GM23338 (cell line): ENCODE measurements around the gene MT1E. TPM values are rescaled to one million over a fixed set of nuclear protein-coding genes. Genes with fewer than 3 reads are reported as not detected.

ENCODE experiments used
- ATAC-seq: fragments of 200-7000 bp; cut with Tn5 transposase; 3 replicates; pipeline ENCODE4 v1.9.1; 2020
- DNase-seq: peaks from one replicate; pipeline ENCODE4 v3.0.0-alpha.2; 2015; ENCODE audit warnings: low spot score
- H2AFZ ChIP-seq: fragments of 200-600 bp; sonication (generic); 2 replicates; pipeline ENCODE4 v1.8.0; 2016; ENCODE audit warnings: antibody characterized with exemption, mild to moderate bottlenecking, moderate library complexity
- H3F3A ChIP-seq: fragments of 200-600 bp; sonication (generic); replicated peaks from 2 replicates; pipeline ENCODE4 v1.8.0; 2017; ENCODE audit warnings: antibody characterized with exemption, mixed run types, low read depth
- H3K27ac ChIP-seq: fragments of 200-600 bp; sonication (generic); 2 replicates; pipeline ENCODE4 v1.6.1; 2016; ENCODE audit warnings: low read depth
- H3K27me3 ChIP-seq: fragments of 200-600 bp; sonication (generic); 2 replicates; pipeline ENCODE4 v1.8.0; 2016; ENCODE audit warnings: mild to moderate bottlenecking, mixed run types, moderate library complexity; ENCODE audit not compliant: insufficient read depth
- H3K36me3 ChIP-seq: fragments of 200-600 bp; sonication (generic); 2 replicates; pipeline ENCODE4 v1.8.0; 2016; ENCODE audit warnings: mild to moderate bottlenecking; ENCODE audit not compliant: insufficient read depth
- H3K4me1 ChIP-seq: fragments of 200-600 bp; sonication (generic); 2 replicates; pipeline ENCODE4 v1.8.0; 2016; ENCODE audit warnings: mild to moderate bottlenecking, moderate library complexity; ENCODE audit not compliant: insufficient read depth
- H3K4me2 ChIP-seq: fragments of 200-600 bp; sonication (generic); 2 replicates; pipeline ENCODE4 v1.7.1; 2017; ENCODE audit warnings: mixed run types
- H3K4me3 ChIP-seq: fragments of 200-600 bp; sonication (generic); 2 replicates; pipeline ENCODE4 v1.6.1; 2016; ENCODE audit warnings: mixed run types
- H3K79me2 ChIP-seq: fragments of 200-600 bp; sonication (generic); replicated peaks from 2 replicates; pipeline ENCODE4 v1.8.0; 2017; ENCODE audit warnings: mild to moderate bottlenecking; ENCODE audit not compliant: insufficient read depth
- H3K9me2 ChIP-seq: fragments of 200-600 bp; sonication (generic); 2 replicates; pipeline ENCODE4 v1.8.0; 2017; ENCODE audit not compliant: insufficient read depth
- H4K20me1 ChIP-seq: fragments of 200-600 bp; sonication (generic); replicated peaks from 2 replicates; pipeline ENCODE4 v1.8.0; 2017; ENCODE audit warnings: mild to moderate bottlenecking; ENCODE audit not compliant: insufficient read depth
- H3K27ac Mint-ChIP-seq: 2 replicates; pipeline ENCODE4 v1.8.0; 2020; ENCODE audit warnings: inconsistent platforms, mild to moderate bottlenecking, moderate library complexity, mixed read lengths
- H3K27me3 Mint-ChIP-seq: 3 replicates; pipeline ENCODE4 v1.8.0; 2022; ENCODE audit warnings: low read depth, mild to moderate bottlenecking, moderate library complexity, mixed read lengths, inconsistent platforms; ENCODE audit not compliant: insufficient read depth, poor library complexity
- H3K36me3 Mint-ChIP-seq: 3 replicates; pipeline ENCODE4 v1.8.0; 2021; ENCODE audit warnings: low read depth, mild to moderate bottlenecking, inconsistent platforms, moderate library complexity, mixed read lengths
- H3K4me1 Mint-ChIP-seq: 3 replicates; pipeline ENCODE4 v1.8.0; 2020; ENCODE audit warnings: mild to moderate bottlenecking, inconsistent platforms, mixed read lengths
- H3K4me3 Mint-ChIP-seq: 3 replicates; pipeline ENCODE4 v1.8.0; 2021; ENCODE audit warnings: moderate library complexity, mild to moderate bottlenecking, inconsistent platforms, mixed read lengths
- H3K9me3 Mint-ChIP-seq: 3 replicates; pipeline ENCODE4 v1.8.0; 2020; ENCODE audit warnings: moderate library complexity, mild to moderate bottlenecking, inconsistent platforms, mixed read lengths
- CREB1 ChIP-seq: fragments of 250-450 bp; sonication (Bioruptor Pico); IDR thresholded peaks from 2 replicates; pipeline ENCODE4 v1.5.0; 2020; ENCODE audit warnings: low read depth, mild to moderate bottlenecking, moderate library complexity
- CTCF ChIP-seq, 2 experiments: fragments of 200-600 bp in 1 of 2; sonication (generic) in 1 of 2; conservative IDR thresholded peaks; 2 replicates each; pipeline versions ENCODE4 v1.5.1 to v1.6.1; 2016 to 2017; ENCODE audit warnings: antibody characterized with exemption in 2 of 2, low read depth in 2 of 2, mild to moderate bottlenecking in 2 of 2, moderate library complexity in 1 of 2
- ETS1 ChIP-seq: IDR thresholded peaks from 2 replicates; pipeline ENCODE4 v1.6.1; 2016; ENCODE audit warnings: antibody characterized with exemption
- EZH2 ChIP-seq: fragments of 200-600 bp; sonication (generic); IDR thresholded peaks from one replicate; pipeline ENCODE4 v1.8.0; 2017; ENCODE audit warnings: antibody characterized with exemption, mild to moderate bottlenecking, low read depth; ENCODE audit not compliant: unreplicated experiment
- EZH2phosphoT487 ChIP-seq: fragments of 200-600 bp; sonication (generic); IDR thresholded peaks from one replicate; pipeline ENCODE4 v1.8.1; 2018; ENCODE audit warnings: antibody characterized with exemption; ENCODE audit not compliant: unreplicated experiment
- JUNB ChIP-seq: IDR thresholded peaks from one replicate; pipeline ENCODE4 v1.6.1; 2016; ENCODE audit warnings: antibody characterized with exemption; ENCODE audit not compliant: unreplicated experiment
- NANOG ChIP-seq: IDR thresholded peaks from 2 replicates; pipeline ENCODE4 v1.6.1; 2016; ENCODE audit warnings: antibody characterized with exemption, borderline replicate concordance
- POLR2AphosphoS5 ChIP-seq: IDR thresholded peaks from 2 replicates; pipeline ENCODE4 v1.6.1; 2016; ENCODE audit warnings: antibody characterized with exemption, low read depth
- REST ChIP-seq: IDR thresholded peaks from one replicate; pipeline ENCODE4 v1.6.1; 2018; ENCODE audit warnings: antibody characterized with exemption; ENCODE audit not compliant: unreplicated experiment
- STAT1 ChIP-seq: IDR thresholded peaks from one replicate; pipeline ENCODE4 v1.6.1; 2016; ENCODE audit warnings: antibody characterized with exemption; ENCODE audit not compliant: unreplicated experiment
- ZNF114 ChIP-seq: fragments of 250-450 bp; sonication (Bioruptor Pico); IDR thresholded peaks from 2 replicates; pipeline ENCODE4 v1.5.0; 2020; ENCODE audit warnings: mild to moderate bottlenecking, moderate library complexity
- ZNF331 ChIP-seq: fragments of 250-450 bp; sonication (Bioruptor Pico); IDR thresholded peaks from 2 replicates; pipeline ENCODE4 v1.5.0; 2020; ENCODE audit warnings: low read depth, mild to moderate bottlenecking, moderate library complexity
- ZNF462 ChIP-seq: fragments of 250-450 bp; sonication (Bioruptor Pico); IDR thresholded peaks from 2 replicates; pipeline ENCODE4 v1.5.0; 2020; ENCODE audit warnings: mild to moderate bottlenecking, moderate library complexity
- polyA plus RNA-seq: library from polyadenylated mRNA; unstranded; fragments of >200 nt; fragmentation: Nextera tagmentation; extraction: Ambion mirVana; gene quantifications from 2 replicates; pipeline ENCODE4 v1.2.1, GENCODE V29; 2016
- total RNA-seq: library from RNA; depleted of rRNA; stranded (reverse); fragments of >200 nt; shearing (Covaris generic); gene quantifications from 2 replicates; pipeline ENCODE4 v1.2.3, GENCODE V29; 2014

Gene MT1E
- total and polyA plus RNA-seq, 2 experiments from 2014 or later = 31.0 to 121 TPM

GRCh38 chr16:56611281-56611833, 14.2 kb upstream of the MT1E start:
- Histone ChIP-seq H3K9me2 (no peaks in the 10 kb centered on the region), H3K4me1 (peaks cover 30% of the 10 kb centered on the region), H4K20me1 (no peaks in the 10 kb centered on the region), H3K27me3 (peaks cover 98% of the 10 kb centered on the region), H3K79me2 (no peaks in the 10 kb centered on the region), H3K36me3 (no peaks in the 10 kb centered on the region), H3K27ac (no peak overlapping the region), H3K4me3 (no peak overlapping the region), H3F3A (peaks cover 14% of the 10 kb centered on the region; the same call in 1 of the 2 replicates), H3K4me2 (no peak overlapping the region), H2AFZ (no peak overlapping the region)
- Mint-ChIP-seq H3K36me3 (peaks cover 9% of the 10 kb centered on the region; the same call in 2 of the 3 replicates), H3K27me3 (peaks cover 64% of the 10 kb centered on the region), H3K9me3 (no peaks in the 10 kb centered on the region), H3K27ac (no peak overlapping the region), H3K4me3 (no peak overlapping the region), H3K4me1 (peaks cover 34% of the 10 kb centered on the region)
- no peak for ATAC-seq
- TF ChIP-seq ZNF462 (CRISPR knock-in tag) (no peak), ETS1 (no peak), ZNF331 (no peak), JUNB (no peak), EZH2phosphoT487 (no peak), EZH2 (no peak), ZNF114 (CRISPR knock-in tag) (no peak), CTCF (conservative IDR thresholded peaks at IDR 0.05; ENCODE audit: low read depth in 2 of 2) (no peak), REST (no peak), STAT1 (no peak), POLR2AphosphoS5 (no peak), CREB1 (CRISPR knock-in tag) (no peak), NANOG (no peak)
- DNase-seq = no peak
